ENCODE results near the gene JMJD6.
"Not testable (repeated sequence)": the region's sequence is repeated elsewhere in the genome, so short reads cannot be mapped to it uniquely, and the experiment has no call there.

Gene JMJD6

DNA sequence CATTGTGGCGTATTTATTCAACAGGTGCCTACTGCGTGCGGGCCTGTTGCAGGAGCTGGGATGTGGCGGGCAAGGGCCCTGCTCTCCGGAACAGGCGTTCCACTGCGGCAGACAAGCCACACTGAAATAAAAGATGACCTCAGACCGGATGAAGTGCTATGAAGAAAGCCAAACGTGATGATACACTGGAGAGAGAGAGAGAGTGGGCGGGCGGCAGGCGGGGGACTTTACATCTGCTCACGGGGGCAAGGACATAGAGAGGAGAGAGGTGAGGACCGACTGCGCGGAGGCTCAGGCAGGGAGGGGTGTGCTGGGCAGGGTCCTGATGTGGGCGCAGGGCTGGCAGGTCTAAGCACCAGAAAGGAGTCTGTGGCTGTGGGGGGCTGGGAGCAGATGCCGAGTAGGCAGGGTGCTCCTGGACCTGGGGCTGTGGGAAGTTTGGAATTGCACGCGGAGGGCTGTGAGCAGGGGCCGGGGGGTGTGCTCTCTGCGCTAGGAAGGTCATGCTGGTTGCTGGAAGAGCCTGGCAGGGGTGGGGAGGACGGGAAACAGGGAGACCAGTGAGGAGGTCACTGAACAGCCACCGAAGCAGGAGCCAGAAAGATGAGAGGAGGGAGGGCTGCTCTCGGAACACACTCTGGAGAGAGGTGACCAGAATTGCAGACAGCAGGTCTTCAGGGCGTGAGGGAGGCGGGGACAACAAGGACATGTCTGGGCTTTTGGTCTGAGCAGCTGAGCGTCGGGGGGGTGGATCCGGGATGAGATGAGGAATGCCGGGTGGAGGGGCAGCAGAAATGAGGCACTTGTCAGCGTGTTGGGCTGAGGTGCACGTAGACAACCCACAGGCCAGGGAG is 25.6 kb downstream of the JMJD6 start:
- Mint-ChIP-seq H3K4me1 (ENCODE audit: low read depth) (peaks cover 3% of the 10 kb centered on the region), H3K4me3 (no peak overlapping the region), H3K27ac (no peak overlapping the region), H3K27me3 (no peaks in the 10 kb centered on the region), H3K9me3 (ENCODE audit: low read depth) (no peaks in the 10 kb centered on the region), H3K36me3 (no peaks in the 10 kb centered on the region)

GRCh38 chr17:76700270-76700616 is 26.2 kb downstream of the JMJD6 start:
- Mint-ChIP-seq H3K27me3 (no peaks in the 10 kb centered on the region), H3K36me3 (no peaks in the 10 kb centered on the region), H3K4me3 (no peak overlapping the region), H3K9me3 (ENCODE audit: low read depth) (no peaks in the 10 kb centered on the region), H3K27ac (no peak overlapping the region), H3K4me1 (ENCODE audit: low read depth) (peaks cover 6% of the 10 kb centered on the region)

- H3K27ac Mint-ChIP-seq; H3K4me3 Mint-ChIP-seq; H3K27me3 Mint-ChIP-seq; H3K9me3 Mint-ChIP-seq (ENCODE audit: low read depth); H3K36me3 Mint-ChIP-seq; H3K4me1 Mint-ChIP-seq (ENCODE audit: low read depth): not testable (repeated sequence)
Observed at GRCh38 chr17:76698466-76698977, 27.9 kb downstream of the JMJD6 start.

DNA sequence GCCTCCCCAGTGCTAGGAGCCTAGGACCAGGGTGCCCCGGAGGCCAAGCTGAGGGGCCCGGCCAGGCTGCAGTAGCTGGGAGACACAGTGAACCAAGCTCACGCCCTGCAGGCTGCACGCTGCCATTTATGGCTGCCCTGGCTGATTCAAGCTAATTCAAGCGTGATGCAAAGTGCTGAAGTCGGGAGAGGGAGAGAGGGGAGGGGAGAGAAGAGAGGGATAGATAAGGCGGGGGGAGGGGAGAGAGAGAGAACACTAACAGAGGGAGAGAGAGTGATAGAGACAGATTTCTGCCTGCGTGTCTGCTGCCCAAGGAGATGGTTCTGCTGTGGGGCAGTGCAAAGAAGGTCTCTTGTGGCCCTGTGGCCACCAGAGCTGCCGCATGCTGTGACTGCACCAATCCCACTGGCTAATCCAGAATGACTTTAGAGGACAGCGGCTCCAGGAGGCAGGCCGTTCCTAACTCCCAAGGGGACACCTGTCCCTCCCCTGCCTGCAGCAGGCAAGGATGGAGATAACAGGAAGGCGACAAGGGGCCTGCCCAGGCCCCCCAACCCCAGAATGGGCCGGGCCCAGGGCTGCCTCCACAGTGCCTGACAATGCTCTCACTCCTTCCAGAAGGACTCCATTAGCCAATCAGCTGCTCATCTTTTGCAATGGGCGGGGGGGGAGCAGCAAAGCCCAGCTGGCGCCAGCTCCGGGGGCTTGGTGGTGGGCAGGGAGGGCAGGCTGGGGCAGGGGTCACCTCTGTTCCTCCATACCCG is 28.5 kb downstream of the JMJD6 start:
- H3K4me3 Mint-ChIP-seq = no peak overlapping the region
- H3K27ac Mint-ChIP-seq = no peak overlapping the region
- peaks cover 6% of the 10 kb centered on the region for H3K4me1 Mint-ChIP-seq (ENCODE audit: low read depth)

DNA sequence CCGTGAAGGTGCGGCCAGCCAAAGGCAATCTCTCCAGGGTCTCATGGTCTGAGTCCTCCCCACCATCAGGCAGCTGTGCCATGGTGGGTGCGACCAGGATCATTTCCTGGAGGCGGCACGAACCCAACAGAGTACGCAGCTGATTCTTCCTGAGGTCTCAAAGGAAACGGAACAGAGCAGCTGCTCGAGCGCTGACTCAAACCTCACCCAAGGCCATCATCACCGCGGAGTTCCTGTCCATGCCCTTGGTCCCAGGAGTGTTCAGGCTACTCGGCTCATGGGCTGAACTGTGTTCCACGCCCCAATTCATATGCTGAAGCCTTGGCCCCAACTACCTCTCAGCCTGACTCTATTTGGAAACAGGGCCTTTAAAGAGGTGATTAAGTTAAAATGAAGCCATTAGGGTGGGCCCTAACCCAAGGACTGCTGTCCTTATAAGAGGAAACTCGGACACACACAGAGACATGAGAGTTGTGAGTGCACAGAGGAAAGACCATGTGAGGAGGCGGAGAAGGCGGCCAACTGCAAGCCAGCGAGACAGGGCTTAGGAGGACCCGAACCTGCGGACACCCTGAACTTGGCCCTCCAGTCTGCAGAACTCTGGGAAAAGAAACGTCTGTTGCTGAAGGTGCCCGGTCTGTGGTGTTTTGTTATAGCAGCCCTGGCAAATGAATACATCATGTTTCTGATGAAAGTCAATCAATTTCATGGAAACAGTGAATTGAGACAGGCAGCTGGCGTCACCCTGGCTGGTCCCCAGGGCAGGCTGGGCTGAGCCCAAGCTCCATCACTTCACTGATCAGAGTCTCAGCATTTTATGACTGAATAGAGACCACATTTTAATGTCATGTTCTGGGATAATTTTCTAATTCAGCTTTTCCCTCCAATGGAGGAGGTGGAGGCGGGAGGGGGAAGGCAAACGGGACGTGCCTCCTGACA is 29.4 kb downstream of the JMJD6 start:
- no peaks in the 10 kb centered on the region for H3K36me3 Mint-ChIP-seq

More for the DNA sequence above, 28.5 kb downstream of the JMJD6 start:
- no peaks in the 10 kb centered on the region for H3K27me3 Mint-ChIP-seq
- H3K36me3 Mint-ChIP-seq = no peaks in the 10 kb centered on the region
- H3K9me3 Mint-ChIP-seq (ENCODE audit: low read depth) = no peaks in the 10 kb centered on the region

DNA sequence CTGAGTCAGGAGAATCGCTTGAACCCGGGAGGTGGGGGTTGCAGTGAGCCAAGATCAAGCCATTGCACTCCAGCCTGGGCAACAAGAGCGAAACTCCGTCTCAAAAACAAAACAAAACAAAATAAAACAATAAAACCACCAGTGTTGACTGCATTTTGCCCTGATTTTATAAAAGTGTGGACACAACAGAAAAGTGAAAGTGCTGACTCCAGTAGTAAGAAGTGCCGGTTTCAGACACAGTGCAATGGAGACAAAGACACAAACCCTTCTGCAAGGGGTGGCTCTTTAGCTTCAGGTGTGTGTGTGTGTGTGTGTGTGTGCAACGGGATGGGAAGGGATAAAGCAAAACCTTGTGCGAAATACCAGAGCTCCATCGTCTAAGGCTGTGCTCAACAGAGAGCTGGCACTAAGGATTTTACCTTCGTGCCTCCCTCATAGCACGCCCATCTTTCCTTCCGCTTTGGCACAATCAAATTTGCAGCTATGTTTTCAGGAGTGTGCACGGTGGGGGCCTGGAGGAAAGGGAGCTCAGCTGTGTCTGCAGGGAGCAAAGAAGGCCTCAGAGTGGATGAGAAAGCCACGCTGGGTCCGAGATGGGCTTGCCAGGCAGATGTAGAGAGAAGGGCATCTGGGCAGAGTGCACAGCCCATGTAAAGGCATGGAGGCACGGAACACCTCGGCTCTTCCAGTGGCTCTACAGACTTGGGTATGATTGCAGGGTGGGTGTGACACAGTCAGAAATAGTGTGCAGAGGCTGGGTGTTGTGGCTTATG is 31.2 kb downstream of the JMJD6 start:
- H3K36me3 Mint-ChIP-seq = no peaks in the 10 kb centered on the region
- no peaks in the 10 kb centered on the region for H3K27me3 Mint-ChIP-seq
- peaks cover 4% of the 10 kb centered on the region for H3K4me1 Mint-ChIP-seq (ENCODE audit: low read depth)
- no peak overlapping the region for H3K4me3 Mint-ChIP-seq
- H3K9me3 Mint-ChIP-seq (ENCODE audit: low read depth) = no peaks in the 10 kb centered on the region
- no peak overlapping the region for H3K27ac Mint-ChIP-seq

More for the DNA sequence above, 29.4 kb downstream of the JMJD6 start:
- Mint-ChIP-seq H3K4me3 (no peak overlapping the region), H3K9me3 (ENCODE audit: low read depth) (no peaks in the 10 kb centered on the region), H3K4me1 (ENCODE audit: low read depth) (peaks cover 6% of the 10 kb centered on the region), H3K27me3 (no peaks in the 10 kb centered on the region), H3K27ac (no peak overlapping the region)

- peaks cover 7% of the 10 kb centered on the region for H3K4me1 Mint-ChIP-seq (ENCODE audit: low read depth)
- no peaks in the 10 kb centered on the region for H3K27me3 Mint-ChIP-seq
- H3K36me3 Mint-ChIP-seq = no peaks in the 10 kb centered on the region
- no peak overlapping the region for H3K4me3 Mint-ChIP-seq
- no peak overlapping the region for H3K27ac Mint-ChIP-seq
- no peaks in the 10 kb centered on the region for H3K9me3 Mint-ChIP-seq (ENCODE audit: low read depth)
Observed at GRCh38 chr17:76691379-76692191, 34.8 kb downstream of the JMJD6 start.

DNA sequence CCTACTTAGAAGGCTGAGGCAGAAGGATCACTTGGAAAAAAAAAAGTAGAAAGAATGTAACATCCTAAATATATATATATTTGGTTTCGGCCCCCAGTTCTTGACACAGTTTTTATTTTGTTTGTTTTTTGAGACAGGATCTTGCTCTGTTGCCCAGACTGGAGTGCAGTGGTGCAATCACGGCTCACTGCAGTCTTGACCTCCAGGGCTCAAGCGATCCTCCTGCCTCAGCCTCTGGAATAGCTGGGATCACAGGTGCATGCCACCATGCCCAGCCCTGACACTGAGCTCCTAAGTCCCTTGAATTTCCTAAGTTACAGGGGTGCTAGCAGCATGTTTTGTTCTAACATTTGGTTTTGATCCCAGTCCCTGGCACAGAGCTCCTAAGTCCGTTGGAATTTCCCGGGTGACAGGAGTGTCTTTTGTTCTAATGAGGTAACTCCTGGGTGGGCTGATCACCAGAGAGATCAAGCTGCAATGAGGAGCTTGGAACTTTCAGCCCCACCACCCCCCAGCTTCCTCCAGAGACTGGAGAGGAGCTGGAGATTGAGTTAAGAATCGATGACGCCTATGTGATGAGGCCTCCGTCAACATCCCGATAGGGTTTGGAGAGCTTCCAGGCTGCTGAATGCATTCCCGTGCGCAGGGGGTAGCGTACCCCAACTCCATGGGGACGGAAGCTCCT is 35.7 kb downstream of the JMJD6 start:
- H3K9me3 Mint-ChIP-seq (ENCODE audit: low read depth) = no peaks in the 10 kb centered on the region
- H3K27ac Mint-ChIP-seq = no peak overlapping the region
- H3K4me1 Mint-ChIP-seq (ENCODE audit: low read depth) = peaks cover 5% of the 10 kb centered on the region
- no peaks in the 10 kb centered on the region for H3K27me3 Mint-ChIP-seq
- H3K4me3 Mint-ChIP-seq = no peak overlapping the region
- no peaks in the 10 kb centered on the region for H3K36me3 Mint-ChIP-seq

GRCh38 chr17:76689859-76690258 is 36.5 kb downstream of the JMJD6 start:
- no peak overlapping the region for H3K4me3 Mint-ChIP-seq
- H3K27me3 Mint-ChIP-seq = no peaks in the 10 kb centered on the region
- no peak overlapping the region for H3K27ac Mint-ChIP-seq
- peaks cover 3% of the 10 kb centered on the region for H3K4me1 Mint-ChIP-seq (ENCODE audit: low read depth)
- H3K36me3 Mint-ChIP-seq = no peaks in the 10 kb centered on the region
- no peaks in the 10 kb centered on the region for H3K9me3 Mint-ChIP-seq (ENCODE audit: low read depth)

DNA sequence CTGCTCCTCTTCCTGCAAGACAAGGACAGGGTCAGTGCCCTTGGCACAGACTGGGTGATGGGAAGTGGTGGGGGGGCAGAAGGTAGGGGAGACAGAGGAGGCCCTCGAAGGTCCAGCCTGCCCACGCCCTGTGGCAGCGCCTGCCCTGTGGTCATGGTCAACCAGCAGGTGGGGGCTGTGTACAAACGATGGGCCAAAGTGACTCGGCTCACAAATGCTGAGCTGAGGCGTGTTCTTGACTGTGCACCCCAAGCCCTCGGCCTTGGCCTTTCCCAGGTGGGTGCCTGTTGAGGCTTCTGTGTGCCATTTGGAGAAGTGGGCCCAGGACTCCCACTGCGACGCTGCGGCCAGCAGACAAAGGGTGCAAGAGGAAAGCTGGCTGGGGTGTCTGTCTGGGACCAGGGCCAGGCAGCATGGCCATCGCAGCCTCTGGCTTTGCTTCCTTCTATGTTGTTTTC is 38.2 kb downstream of the JMJD6 start:
- Mint-ChIP-seq H3K36me3 (no peaks in the 10 kb centered on the region), H3K27ac (no peak overlapping the region), H3K4me3 (no peak overlapping the region), H3K4me1 (ENCODE audit: low read depth) (peaks cover 3% of the 10 kb centered on the region), H3K9me3 (ENCODE audit: low read depth) (no peaks in the 10 kb centered on the region), H3K27me3 (no peaks in the 10 kb centered on the region)

DNA sequence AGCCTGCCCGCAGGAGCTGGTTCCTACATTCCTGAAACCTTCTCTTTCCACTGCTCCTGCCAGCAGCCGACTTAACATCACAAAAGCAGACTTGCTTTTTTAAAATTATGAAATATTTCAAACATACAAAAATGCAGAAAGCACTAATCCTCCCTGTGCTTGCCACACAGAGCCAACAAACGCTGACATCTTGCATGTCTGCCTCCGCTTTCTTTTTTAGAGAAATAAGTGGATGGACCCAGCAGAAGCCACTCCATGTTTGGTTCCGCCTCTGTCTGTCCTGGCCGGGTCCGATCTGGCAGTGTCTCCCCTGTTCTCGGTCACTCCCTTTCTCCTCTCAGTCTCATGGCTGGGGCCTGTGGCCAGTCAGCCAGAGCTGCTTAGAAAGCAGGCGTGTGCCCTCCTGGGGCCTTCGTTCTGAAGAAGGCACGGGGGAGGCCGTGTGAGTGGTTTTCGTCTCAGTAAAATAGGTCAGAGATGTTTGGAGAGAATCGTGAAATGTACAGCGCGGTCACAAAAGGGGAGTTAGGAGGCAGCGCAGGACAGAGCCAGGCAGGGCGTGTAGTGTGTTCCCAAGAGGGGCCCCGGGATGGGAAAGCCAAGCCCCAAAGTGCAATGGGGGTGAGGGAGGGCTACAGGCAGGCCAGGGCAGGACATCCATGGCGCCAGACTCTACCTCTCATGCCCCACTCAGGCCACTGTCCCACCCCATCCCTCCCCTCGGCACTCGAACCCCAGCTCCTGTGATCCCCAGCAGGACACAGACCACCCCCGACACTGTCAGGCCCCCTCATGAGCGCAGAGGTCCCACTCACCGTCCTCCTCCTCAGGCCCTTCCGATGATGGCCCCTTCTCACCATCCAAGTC is 38.9 kb downstream of the JMJD6 start:
- Mint-ChIP-seq H3K27ac (no peak overlapping the region), H3K9me3 (ENCODE audit: low read depth) (no peaks in the 10 kb centered on the region), H3K4me3 (no peak overlapping the region), H3K4me1 (ENCODE audit: low read depth) (peaks cover 3% of the 10 kb centered on the region), H3K36me3 (no peaks in the 10 kb centered on the region), H3K27me3 (no peaks in the 10 kb centered on the region)

GRCh38 chr17:76686538-76687297 is 39.7 kb downstream of the JMJD6 start:
- Mint-ChIP-seq H3K4me3 (no peak overlapping the region), H3K27ac (no peak overlapping the region), H3K27me3 (no peaks in the 10 kb centered on the region), H3K9me3 (ENCODE audit: low read depth) (no peaks in the 10 kb centered on the region), H3K4me1 (ENCODE audit: low read depth) (peaks cover 3% of the 10 kb centered on the region), H3K36me3 (no peaks in the 10 kb centered on the region)

Measured in activated naive CD8-positive, alpha-beta T cell (primary cell).